Activated T-cell treated with anti-CD3 and anti-CD28 coated beads for 48 hours (primary cell): Measurements from ENCODE around the gene UBC.
"Not testable (repeated sequence)": the region's sequence is repeated elsewhere in the genome, so short reads cannot be mapped to it uniquely, and the experiment has no call there.

Experiments used
- DNase-seq: peaks from one replicate; pipeline ENCODE4 v3.0.0-alpha.2; 2020; ENCODE audit warnings: low read depth

UBC gene

DNA sequence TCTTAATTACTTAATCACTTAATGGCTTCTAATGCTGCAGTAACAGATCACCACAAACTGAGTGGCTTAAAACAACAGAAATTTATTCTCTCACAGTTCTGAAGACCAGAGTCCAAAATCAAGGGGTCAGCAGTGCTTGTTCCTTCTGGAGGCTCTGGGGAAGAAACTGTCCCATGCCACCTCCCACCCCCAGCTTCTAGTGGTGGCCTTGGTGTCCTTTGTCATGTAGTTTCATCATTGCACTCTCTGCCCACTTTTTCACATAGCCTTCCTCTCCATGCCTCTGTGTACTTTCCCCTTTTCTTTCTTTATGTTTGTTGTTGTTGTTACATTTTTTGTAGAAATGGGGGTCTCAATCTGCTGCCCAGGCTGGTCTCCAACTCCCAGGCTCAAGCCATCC lies 16.1 kb upstream of the UBC start:
- DNase-seq = no peak

DNA sequence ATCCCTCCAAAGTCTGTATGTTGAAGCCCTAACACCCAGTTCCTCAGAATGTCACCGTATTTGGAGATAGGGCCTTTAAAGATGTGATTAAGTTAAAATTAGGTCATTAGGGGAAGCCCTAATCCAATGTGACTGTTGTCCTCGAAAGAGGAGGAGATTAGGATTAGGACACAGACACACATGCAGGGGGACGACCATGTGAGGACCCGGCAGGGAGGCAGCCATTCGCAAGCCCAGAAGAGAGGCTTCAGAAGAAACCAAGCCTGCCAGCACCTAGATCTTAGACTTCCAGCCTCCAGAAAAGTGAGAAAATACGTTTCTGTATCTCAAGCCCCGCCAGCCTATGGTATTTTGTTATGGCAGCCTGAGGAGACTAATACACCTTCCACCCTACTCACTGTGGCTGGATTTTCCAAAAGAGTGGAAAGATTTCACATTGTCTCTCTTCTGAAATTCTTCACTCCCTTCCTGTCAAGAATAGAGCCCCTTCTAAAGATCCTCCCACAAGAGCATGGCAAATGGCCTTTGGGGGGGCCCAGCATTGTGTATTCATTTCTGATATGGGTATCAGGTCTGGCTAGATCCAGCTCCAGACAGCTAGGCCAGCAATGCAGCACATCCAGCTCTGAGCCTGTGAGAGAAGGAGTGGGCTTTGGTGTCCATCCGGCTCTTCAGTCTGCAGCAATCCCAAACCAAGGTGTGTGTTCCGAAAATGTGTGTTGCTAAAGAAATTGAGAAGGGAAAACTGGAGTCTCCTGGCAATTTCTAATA lies 15.4 kb upstream of the UBC start:
- no peak for DNase-seq

DNA sequence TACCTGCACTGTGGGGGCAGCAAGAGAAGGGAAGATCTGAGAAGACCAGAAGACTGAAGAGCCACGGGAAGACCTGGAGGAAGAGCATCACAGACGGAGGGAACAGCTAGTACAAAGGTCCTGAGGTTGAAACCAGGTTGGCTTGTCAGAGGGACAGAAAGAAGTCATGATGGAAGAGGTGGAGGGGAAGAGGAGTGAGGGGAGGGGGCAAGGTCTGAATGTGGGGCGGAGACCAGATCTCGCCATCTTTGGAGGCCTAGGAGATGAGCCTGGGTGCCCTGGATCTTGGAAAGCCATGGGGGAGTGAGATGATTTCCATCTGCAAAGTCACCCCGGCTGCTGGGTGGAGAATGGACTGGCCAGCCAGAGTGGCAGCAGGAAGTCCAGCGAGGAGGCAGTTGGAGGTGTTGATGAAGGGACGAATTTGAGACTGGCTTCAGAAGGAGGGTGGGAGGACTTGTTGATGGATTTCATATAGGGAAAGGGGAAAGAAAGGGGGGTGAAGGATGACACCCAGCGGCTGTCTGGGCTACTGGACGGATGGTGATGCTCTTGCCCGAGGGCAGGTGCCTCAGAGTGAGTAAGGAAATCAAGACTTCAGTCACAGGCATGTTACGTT lies 14.6 kb upstream of the UBC start:
- DNase-seq = no peak

DNA sequence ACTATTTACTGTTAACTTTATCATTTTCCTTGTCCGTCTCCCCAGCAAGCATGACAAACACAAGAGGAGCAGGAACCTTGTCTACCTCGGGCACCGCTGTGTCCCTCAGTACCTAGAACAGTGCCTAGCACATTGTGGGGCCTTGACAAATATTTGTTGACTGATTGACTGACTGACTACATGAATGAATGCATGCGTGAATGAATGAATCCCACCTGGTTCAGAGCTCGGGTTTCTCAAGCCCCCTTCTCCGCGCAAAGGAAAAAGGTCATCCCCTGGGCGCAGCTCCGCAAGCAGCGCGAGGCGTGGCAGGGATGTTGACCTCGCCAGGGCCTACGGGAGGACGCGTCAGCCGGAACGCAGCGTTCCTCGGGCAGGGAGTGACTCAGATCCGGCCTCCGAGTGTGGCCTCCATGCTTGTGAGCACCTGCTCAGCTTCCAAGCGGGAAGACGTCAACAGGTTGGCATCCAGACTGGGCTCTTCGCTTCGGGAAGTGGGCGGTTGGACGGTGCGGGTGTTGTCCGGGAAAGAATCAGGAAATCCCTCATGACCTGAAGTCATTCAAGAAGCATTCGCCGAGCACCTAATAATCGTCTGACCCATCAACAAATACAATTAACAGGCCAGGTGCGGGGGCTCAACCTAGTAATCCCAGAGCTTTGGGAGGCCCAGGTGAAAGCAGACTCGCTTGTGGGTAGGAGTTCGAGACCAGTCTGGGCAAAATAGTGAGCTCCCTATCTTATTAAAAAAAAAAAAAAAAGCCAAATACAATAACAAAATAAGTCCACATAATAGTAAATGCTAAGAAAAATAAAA lies 13.9 kb upstream of the UBC start:
- DNase-seq = peak; percentile 37

DNA sequence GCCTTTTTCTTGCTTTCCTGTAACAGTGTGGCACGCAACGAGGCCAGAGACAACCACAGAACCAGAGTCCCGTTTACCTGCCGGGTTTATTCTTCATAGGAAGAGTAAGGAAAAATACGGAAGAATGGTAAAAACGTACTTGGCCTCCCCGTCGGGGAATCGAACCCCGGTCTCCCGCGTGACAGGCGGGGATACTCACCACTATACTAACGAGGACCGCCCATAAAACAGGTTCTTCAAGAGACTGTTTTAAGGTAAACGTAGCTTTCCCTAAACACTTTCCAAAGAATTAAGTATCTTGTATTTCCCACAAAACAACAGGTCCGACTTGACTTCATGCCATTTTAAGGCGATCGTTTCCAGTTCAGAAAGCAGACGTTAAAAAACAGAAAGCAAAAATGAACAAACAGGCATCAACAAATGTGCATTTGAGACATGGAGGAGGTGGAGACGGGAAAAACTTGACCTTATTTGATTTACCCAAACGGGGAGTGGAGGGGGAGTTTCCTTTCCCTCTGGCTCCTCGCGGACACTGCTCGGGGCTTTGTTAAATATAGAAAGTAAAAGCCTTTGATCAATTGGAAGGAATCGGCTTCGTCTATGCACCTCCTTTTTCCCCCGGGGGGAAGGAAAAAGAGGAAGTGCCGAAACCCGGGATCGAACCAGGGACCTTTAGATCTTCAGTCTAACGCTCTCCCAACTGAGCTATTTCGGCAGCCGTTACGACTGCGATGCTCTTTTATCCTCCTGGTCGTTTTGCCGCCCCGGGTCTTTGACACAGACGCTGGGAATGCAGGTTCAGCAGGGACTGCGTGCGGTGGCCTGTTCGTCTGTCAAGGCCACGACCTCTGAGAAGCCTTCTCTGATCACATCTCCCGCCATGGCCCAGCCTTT lies 13.0 kb upstream of the UBC start:
- peak; percentile 90 for DNase-seq

DNA sequence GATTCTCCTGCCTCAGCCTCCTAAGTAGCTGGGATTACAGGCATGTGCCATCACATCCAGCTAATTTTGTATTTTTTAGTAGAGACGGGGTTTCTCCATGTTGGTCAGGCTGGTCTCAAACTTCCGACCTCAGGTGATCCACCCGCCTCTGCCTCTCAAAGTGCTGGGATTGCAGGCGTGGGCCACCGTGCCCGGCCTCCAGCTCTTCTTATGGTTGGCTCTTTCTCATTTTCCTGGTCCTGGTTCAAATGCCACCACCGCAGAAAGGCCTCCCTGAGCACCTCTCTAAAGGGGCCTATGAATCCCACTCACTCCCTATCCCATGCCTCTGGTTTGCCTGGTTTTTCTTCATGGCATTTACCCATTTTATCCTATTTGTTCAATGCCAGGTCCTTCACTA lies 11.3 kb upstream of the UBC start:
- not testable (repeated sequence) for DNase-seq

DNA sequence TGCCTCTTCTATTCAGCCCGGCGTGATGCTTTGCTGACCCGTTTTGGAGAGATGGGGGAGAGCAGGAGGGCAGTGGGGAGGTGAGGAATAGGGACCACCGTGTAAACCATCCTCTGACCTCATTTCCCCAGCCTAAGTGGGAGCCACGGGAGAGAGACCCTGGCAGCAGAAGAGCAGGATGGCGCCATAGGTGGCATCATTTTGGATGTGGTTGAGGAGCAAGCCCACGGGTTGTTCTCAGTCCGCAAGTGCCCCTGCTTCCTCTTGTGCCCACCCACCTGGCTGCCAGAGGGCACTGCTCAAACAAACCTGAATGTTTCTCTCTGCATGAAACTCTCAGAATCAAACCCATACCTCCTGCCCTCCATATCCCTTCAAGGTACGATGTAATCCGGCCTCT lies 10.7 kb upstream of the UBC start:
- DNase-seq = no peak

DNA sequence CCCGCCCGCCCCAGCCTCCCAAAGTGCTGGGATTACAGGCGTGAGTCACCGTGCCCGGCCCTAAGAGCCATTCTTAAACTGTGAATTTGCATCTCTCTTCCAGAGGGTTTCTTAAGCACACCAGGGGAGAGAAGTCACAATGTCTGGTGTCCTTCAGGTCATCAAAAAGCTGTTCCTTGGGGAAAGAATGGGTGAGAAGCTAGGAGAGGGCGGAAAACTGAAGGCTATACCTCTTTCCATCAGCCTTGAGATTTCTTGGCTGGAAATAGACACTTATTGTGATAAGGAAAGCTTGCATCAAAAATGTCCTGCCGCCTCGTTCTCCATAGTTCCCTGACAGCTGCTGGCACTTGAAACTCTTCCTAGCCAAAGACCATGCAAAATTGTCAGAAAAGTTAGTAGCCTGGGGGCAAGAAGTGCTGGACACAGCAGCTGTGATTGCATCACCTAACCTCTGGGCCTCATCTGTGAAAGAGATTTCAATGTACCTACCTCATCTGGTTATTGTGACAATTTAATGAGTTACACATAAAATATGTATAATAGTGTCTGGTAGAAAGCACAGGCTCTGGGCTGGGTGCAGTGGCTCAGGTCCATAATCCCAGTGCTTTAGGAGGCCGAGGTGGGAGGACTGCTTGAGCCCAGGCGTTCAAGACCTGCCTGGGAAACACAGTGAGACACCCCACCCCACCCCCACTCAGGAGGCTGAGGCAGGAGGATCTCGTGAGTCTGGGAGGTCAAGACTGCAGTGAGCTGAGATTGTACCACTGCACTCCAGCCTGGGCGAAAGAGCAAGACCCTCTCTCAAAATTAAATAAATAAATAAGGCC lies 9.7 kb upstream of the UBC start:
- no peak for DNase-seq

DNA sequence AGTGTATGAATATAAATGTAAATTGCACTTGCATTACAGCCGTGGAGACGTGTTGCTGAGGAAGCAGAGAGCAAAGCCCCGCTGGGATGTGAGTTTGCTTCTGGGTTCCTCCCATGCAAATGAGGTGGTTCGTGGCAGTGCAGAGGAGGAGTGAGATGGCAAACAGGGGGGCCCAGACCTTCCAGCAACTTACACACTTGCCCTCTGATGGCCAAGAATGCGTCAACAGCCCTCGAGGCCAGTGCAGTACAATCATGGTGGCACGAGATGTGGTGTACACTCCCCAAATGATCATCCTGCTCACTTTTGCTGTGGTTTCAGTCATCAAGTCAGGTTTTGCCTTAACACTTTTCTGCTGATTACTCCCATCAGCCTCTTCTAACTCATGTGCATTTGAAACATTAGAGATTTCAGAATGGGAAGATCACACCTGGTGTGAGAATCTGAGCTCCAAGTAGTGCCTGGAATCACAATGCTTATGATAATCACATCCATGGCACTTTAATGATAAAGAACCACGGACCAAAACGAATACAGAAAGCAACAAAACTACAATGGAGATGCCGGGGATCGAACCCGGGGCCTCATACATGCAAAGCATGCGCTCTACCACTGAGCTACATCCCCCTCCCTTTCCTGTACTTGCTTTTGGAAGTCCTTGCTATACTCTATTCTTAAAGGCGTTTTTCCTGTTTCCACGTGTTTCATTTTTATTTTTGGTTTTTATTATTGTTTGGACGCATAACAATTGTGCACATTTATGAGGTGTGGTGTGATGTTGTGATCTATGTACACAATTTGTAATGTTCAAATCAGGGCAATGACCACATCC lies 7.0 kb upstream of the UBC start:
- DNase-seq = peak; percentile 79

DNA sequence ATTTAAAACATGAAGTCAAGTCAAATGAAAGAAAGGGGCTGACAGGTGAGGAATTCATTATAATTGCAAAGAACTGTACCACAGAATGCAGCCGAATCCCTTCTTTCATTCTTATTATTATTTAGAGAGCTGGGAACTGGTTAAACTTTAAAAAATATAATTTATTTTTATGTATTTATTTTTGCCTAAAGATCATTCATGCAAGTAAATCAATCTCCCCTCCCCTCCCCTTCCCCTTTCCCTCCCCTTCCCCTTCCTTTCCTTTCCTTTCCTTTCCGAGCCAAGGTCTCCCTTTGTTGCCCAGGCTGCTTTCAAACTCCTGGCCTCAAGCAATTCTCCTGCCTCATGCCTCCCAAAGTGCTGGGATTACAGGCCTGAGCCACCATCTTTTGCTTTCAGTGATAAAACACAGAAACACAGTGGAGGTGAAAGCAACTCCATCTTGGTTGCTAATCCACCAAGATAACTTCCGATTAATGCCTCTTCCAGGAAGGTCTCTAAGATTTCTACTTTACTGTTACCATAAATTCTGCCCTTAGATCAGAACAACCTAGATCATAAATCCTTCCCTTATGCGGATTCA lies 6.0 kb upstream of the UBC start:
- DNase-seq = no peak

DNA sequence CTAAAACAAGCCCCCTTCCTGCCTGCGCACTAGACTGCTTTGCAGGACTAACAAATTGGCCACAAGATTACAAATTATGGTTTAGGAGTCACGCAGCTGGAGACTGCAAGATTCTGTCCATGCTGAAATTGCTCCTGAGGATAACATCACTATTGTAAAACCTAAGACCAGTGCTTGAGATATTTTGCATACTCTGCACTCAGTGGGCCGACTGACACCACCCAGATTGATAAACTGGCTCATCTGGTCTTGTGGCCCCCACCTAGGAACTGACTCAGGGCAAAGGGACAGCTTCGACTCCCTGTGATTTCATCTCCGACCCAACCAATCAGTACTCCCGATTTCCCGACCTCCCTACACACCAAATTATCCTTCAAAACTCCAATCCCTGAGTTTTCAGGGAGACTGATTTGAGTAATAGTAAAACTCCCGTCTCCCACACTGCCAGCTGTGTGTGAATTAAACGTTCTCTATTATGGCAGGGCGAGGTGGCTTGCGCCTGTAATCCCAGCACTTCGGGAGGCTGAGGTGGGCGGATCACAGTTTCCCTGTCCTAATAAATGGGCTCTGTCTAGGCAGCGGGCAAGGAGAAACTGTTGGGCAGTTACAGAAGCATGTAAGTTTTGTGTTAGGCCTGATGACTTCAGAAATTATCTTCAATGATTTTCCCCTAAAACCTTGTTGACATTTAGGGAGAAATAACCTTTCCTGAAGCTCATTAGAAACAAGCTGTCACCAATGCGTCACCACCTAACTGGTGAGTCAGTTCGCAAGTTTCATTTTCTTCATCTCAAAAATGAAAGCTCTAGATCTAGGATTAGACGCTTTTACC lies 5.3 kb upstream of the UBC start:
- DNase-seq = no peak

DNA sequence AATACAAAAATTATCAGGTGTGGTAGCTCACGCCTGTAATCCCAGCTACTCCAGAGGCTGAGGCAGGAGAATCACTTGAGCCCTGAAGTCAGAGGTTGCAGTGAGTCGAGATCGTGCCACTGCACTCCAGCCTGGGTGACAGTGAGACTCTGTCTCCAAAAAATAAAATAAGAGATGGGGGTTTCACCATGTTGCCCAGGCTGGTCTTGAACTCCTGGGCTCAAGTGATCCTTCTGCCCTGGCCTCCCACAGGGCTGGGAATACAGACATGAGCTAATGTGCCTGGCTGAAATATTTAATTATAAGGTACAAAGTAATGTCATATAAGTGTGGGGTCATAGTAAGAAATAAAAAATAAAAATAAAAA lies 4.2 kb upstream of the UBC start:
- not testable (repeated sequence) for DNase-seq

DNA sequence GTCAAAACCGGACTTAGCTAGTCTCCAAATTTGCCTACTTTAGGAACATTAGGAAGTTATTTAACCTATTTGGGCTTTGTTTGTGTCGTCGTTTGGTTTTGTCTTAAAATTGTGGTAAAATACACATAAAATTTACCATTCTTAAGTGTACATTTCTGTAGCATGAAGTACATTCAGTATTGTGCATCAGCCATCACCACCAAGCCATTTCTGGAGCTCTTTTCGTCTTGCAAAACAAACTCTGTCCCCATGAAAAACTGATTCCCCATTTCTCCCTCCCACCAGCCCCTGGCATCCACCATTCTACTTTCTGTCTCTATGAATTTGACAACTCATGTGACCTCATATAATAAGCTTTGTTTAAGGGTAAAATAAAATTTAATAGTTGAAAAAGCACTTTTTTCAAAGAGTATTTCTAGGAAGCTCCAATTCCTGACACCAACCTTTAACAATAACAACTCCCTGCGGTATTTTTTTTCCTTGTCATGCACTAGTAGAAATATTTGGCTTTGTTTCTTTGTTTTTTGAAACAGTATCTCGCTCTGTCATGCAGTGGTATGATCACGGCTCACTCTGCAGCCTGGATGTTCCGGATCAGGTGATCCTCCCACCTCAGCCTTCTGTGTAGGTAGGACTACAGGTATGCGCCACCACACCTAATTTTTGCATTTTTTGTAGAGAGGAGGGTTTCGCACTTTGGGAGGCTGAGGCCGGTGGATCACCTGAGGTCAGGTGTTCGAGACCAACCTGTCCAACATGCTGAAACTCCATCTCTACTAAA lies 3.6 kb upstream of the UBC start:
- no peak for DNase-seq

DNA sequence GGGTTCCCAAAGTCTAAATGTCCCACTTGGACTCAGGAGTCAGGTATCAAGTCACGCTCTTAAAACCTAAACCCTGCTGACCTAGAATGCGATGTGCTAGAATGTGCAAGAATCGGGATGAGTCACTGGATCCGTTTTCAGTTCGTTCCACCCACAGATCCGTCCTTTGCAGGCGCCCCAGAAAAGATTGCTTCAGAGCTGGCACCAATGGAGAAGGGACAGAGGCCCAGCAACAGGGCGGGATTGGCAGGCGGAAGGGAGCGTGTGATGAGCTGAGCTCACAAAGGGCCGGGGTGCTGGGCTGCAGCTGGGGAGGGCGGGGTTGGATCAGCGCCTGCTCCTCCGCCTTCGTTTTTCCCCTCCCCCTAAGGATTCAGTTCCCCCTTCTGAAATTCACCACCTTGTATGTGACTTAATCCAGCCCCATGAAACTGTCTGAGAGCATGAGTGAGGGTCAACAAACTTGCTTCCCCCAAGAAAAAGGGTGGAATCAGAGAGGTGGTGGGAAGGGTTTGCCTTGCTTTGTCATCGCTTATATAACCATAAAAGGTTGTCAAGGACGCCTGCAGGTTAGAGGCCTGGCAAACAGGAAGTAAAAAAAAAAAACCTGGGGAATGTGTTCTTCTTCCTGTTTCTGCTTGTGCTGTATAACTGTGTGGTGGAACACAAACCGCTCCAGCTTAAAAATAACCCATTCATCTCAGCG lies 2.8 kb upstream of the UBC start:
- peak; percentile 87 for DNase-seq

DNA sequence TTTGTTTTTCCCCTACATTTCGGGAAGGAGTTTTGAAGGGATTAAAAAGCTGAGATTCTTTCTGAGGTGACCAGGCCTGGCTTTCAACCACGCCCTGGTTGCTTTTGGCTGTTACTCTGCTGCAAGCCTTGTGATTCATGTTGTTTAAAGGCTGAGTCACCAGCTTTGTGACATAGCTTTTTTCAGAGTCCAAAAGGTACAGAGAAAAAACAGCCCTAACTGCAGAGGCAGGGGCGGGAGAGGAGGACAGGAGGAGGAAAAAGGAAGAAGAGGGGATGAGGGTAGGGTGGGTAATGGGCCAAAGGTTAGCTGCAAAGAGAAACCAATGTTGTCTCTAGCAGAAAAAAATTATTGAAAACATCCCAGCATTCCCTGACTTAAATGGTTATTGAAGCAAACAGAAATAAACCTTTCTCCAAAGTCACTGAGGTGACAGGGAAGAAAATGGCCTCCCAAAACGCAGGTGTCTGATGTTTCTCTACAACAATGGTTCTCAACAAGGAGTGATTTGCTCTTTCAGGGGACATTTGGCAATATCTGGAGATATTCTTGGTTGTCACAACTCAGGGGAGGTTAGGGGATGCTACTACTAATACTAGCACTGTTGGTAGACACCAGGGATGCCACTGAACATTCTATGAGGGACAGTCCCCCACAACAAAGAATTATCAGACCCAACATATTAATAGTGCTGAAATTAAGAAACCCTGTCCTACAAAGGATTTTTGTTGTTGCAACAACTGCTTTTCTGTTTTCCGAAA lies 2.1 kb upstream of the UBC start:
- no peak for DNase-seq
